Peyer's patch (tissue), 4 donors: ENCODE data around the gene ADGRG1.

Experiments
- POLR2A ChIP-seq, 2 donors: fragments of 450-650 bp; IDR thresholded peaks; one replicate each; pipeline ENCODE4 v1.5.1; 2017; ENCODE audit warnings: antibody characterized with exemption in 2 of 2, mild to moderate bottlenecking in 2 of 2, moderate library complexity in 2 of 2
- TF ChIP-seq, protein P1 (sequence below), 6 experiments: fragments of 450-650 bp in 4 of 6; fragments of 200-600 bp in 2 of 6; sonication (generic) in 1 of 6; IDR thresholded peaks; one replicate each; pipeline ENCODE4 v1.5.1; 2017 to 2019; ENCODE audit warnings: antibody characterized with exemption in 6 of 6, mild to moderate bottlenecking in 3 of 6, moderate library complexity in 1 of 6

- TF ChIP-seq, protein P1, sequence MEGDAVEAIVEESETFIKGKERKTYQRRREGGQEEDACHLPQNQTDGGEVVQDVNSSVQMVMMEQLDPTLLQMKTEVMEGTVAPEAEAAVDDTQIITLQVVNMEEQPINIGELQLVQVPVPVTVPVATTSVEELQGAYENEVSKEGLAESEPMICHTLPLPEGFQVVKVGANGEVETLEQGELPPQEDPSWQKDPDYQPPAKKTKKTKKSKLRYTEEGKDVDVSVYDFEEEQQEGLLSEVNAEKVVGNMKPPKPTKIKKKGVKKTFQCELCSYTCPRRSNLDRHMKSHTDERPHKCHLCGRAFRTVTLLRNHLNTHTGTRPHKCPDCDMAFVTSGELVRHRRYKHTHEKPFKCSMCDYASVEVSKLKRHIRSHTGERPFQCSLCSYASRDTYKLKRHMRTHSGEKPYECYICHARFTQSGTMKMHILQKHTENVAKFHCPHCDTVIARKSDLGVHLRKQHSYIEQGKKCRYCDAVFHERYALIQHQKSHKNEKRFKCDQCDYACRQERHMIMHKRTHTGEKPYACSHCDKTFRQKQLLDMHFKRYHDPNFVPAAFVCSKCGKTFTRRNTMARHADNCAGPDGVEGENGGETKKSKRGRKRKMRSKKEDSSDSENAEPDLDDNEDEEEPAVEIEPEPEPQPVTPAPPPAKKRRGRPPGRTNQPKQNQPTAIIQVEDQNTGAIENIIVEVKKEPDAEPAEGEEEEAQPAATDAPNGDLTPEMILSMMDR (IDR thresholded peaks at IDR 0.05): no peak
- TF ChIP-seq POLR2A (IDR thresholded peaks at IDR 0.05): no peak
These were observed 25.1 kb upstream of the ADGRG1 start for GRCh38 chr16:57603115-57604024.
